Sigmoid colon (tissue), 4 donors: Measurements from ENCODE around the gene TMEM108.

Experiments
- EP300 ChIP-seq, 4 donors: sonication (generic); formaldehyde crosslinking; IDR thresholded peaks; one replicate each; pipeline ENCODE4 v1.6.1; 2017; ENCODE audit warnings: antibody characterized with exemption in 4 of 4
- POLR2A ChIP-seq, 2 donors: fragments of 450-650 bp; IDR thresholded peaks; one replicate each; pipeline ENCODE4 v1.6.1; 2016; ENCODE audit warnings: antibody characterized with exemption in 2 of 2, mild to moderate bottlenecking in 2 of 2, moderate library complexity in 2 of 2
- POLR2AphosphoS5 ChIP-seq, 4 donors: sonication (generic); formaldehyde crosslinking; IDR thresholded peaks; one replicate each; pipeline ENCODE4 v1.6.1; 2017; ENCODE audit warnings: antibody characterized with exemption in 4 of 4
- TF ChIP-seq, protein P1 (sequence below), 4 experiments: fragments of 450-650 bp in 3 of 4; fragments of 200-600 bp in 1 of 4; IDR thresholded peaks; one replicate each; pipeline ENCODE4 v1.5.1; 2016 to 2019; ENCODE audit warnings: antibody characterized with exemption in 4 of 4, mild to moderate bottlenecking in 3 of 4, moderate library complexity in 2 of 4

DNA sequence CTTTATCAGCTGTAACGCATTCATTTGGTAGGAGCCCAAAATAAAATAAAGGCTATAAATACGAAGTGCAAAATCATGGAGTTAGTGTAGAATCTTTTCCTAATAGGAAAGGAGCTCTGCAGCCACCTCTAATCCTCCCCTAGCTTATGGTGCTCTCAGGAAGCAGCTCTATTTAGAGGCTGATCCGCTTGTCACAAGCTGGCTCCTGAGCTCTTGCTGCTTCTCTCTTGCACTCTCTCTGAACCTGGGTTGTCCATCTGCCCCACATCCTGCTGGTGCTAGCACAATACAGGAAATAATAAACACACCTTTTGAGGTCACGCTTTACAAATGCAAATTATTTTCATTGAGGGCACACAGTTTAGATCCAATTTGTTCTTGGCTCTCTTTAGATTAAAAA is 324.3 kb downstream of the TMEM108 start:
- TF ChIP-seq, protein P1, sequence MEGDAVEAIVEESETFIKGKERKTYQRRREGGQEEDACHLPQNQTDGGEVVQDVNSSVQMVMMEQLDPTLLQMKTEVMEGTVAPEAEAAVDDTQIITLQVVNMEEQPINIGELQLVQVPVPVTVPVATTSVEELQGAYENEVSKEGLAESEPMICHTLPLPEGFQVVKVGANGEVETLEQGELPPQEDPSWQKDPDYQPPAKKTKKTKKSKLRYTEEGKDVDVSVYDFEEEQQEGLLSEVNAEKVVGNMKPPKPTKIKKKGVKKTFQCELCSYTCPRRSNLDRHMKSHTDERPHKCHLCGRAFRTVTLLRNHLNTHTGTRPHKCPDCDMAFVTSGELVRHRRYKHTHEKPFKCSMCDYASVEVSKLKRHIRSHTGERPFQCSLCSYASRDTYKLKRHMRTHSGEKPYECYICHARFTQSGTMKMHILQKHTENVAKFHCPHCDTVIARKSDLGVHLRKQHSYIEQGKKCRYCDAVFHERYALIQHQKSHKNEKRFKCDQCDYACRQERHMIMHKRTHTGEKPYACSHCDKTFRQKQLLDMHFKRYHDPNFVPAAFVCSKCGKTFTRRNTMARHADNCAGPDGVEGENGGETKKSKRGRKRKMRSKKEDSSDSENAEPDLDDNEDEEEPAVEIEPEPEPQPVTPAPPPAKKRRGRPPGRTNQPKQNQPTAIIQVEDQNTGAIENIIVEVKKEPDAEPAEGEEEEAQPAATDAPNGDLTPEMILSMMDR (IDR thresholded peaks at IDR 0.05), result no peak
- TF ChIP-seq POLR2A (IDR thresholded peaks at IDR 0.05) (no peak), EP300 (IDR thresholded peaks at IDR 0.05) (no peak), POLR2AphosphoS5 (IDR thresholded peaks at IDR 0.05) (no peak)
